Effector memory CD4-positive, alpha-beta T cell (primary cell): ENCODE results near the gene EIF2D.

ENCODE experiments used
- DNase-seq, 3 donors: peaks; one replicate each; pipeline ENCODE4 v3.0.0-alpha.2; 2020
- H3K27ac ChIP-seq: 2 replicates; pipeline ENCODE4 v1.7.0; 2013; ENCODE audit warnings: mild to moderate bottlenecking, low read length, moderate library complexity; ENCODE audit not compliant: insufficient read depth, poor library complexity, severe bottlenecking
- H3K27me3 ChIP-seq: replicated peaks from 2 replicates; pipeline ENCODE4 v1.7.0; 2013; ENCODE audit warnings: mild to moderate bottlenecking, low read length; ENCODE audit not compliant: insufficient read depth, control insufficient read depth, poor library complexity, severe bottlenecking
- H3K36me3 ChIP-seq: 2 replicates; pipeline ENCODE4 v1.7.0; 2013; ENCODE audit warnings: mild to moderate bottlenecking, low read length, moderate library complexity; ENCODE audit not compliant: control insufficient read depth, insufficient read depth
- H3K4me1 ChIP-seq: 2 replicates; pipeline ENCODE4 v1.7.0; 2013; ENCODE audit warnings: low read length, mild to moderate bottlenecking; ENCODE audit not compliant: control insufficient read depth, insufficient read depth, poor library complexity, severe bottlenecking
- H3K4me3 ChIP-seq: 2 replicates; pipeline ENCODE4 v1.7.0; 2013; ENCODE audit warnings: low read length, low read depth, mild to moderate bottlenecking; ENCODE audit not compliant: insufficient read depth, poor library complexity, severe bottlenecking
- H3K9me3 ChIP-seq: 2 replicates; pipeline ENCODE4 v1.7.0; 2013; ENCODE audit warnings: mild to moderate bottlenecking, low read length, moderate library complexity; ENCODE audit not compliant: control insufficient read depth

EIF2D gene

GRCh38 chr1:206573319-206573718, 38.9 kb downstream of the EIF2D start:
- Histone ChIP-seq H3K4me3 (no peak overlapping the region), H3K27me3 (no peaks in the 10 kb centered on the region), H3K27ac (peak overlapping the region; percentile 29), H3K9me3 (no peaks in the 10 kb centered on the region), H3K4me1 (peaks cover 82% of the 10 kb centered on the region), H3K36me3 (peaks cover 28% of the 10 kb centered on the region)
- DNase-seq, result no peak

DNA sequence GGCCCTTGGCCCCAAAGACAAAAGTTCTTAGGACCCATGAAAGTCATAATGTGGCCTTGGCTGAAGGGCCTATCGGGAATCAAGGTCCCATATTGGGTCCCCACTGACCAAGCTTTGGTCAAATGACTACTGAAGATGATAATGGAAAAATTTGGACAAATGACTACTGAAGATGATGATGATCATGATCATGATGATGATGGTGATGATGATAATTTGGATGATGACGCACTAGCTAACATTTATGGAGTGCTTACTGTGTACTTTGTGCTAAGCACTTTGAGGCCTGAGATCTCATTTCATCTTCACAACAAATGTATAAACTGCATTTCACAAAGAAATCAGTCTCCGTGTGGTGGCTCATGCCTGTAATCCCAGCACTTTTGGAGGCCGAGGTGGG, 39.4 kb downstream of the EIF2D start:
- peaks cover 33% of the 10 kb centered on the region for H3K36me3 ChIP-seq
- DNase-seq, result no peak
- peak overlapping the region; percentile 35 for H3K27ac ChIP-seq
- no peaks in the 10 kb centered on the region for H3K9me3 ChIP-seq
- peaks cover 86% of the 10 kb centered on the region for H3K4me1 ChIP-seq
- H3K27me3 ChIP-seq, result no peaks in the 10 kb centered on the region
- H3K4me3 ChIP-seq, result no peak overlapping the region

DNA sequence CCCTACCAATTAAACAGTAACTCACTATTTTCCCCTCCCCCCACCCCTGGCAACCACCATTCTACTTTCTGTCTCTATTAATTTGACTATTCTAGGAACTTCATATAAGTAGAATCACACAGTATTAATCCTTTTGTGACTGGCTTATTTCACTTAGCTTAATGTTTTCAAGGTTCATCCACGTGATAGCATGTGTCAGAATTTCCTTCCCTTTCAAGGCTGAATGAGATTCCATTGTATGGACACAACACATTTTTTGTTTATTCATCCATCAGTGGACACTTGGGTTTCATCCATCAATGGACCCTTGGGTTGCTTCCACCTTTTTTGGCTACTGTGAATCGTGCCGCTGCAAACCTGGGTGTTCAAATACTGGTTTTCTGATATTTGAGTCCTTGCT, 41.7 kb downstream of the EIF2D start:
- Histone ChIP-seq H3K4me1 (peaks cover 86% of the 10 kb centered on the region), H3K27me3 (no peaks in the 10 kb centered on the region), H3K27ac (peak overlapping the region; percentile 70), H3K9me3 (no peaks in the 10 kb centered on the region), H3K4me3 (no peak overlapping the region), H3K36me3 (peaks cover 51% of the 10 kb centered on the region)
- no peak for DNase-seq

DNA sequence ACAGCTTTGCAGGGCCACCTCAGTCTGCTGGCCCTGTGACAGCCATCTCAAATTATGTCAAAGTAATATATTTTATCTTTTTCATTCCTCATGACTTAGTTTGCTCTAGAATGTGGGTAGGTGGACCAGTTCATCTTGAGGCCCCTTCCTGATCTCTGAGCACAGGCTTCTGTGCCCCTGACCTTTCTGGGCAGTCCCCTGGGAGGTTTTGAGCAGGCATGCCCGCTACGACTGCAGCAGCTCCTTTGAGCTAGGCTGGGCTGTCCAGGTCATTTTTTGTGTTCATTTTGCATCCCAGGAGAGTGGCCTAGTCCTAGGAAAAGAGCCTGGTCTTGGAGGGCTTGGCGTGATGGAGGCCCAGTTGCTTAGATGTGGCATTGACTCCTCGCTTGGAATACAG, 42.7 kb downstream of the EIF2D start:
- no peaks in the 10 kb centered on the region for H3K27me3 ChIP-seq
- H3K36me3 ChIP-seq, result peaks cover 58% of the 10 kb centered on the region
- H3K4me3 ChIP-seq, result no peak overlapping the region
- H3K9me3 ChIP-seq, result no peaks in the 10 kb centered on the region
- H3K4me1 ChIP-seq, result peaks cover 91% of the 10 kb centered on the region
- H3K27ac ChIP-seq, result peak overlapping the region; percentile 70
- DNase-seq, result no peak

DNA sequence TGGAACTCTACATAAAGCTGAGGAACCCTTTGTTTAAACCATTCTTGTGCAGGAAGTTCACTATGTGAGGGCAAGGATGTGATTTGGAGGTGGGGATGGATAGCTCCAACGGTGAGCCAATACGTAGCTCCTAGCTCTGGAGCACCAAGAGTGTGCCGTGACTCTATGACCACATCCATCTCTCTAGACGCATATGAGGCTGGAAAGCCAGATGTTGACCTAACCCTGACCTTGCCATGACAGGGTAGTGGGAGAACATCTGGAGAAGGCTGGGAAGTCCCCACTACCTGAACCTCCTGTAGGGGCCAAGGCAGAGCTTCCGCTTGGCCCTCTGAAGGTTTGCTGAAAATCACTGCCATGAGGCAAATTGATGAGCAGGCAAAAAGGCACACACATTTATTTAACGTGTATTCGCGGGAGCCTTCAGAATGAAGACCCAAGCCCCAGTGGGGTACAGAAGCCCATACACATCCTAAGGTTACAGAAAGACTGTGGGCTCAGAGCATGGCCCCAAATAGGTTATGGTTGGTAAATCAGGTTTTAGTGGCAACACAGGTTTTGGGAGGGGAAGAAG, 43.4 kb downstream of the EIF2D start:
- H3K9me3 ChIP-seq, result no peaks in the 10 kb centered on the region
- H3K36me3 ChIP-seq, result peaks cover 65% of the 10 kb centered on the region
- peaks cover 91% of the 10 kb centered on the region for H3K4me1 ChIP-seq
- H3K27ac ChIP-seq, result peak overlapping the region; percentile 70
- H3K27me3 ChIP-seq, result no peaks in the 10 kb centered on the region
- peak overlapping the region; percentile 35 for H3K4me3 ChIP-seq
- DNase-seq, result no peak

GRCh38 chr1:206568256-206568655, 44.0 kb downstream of the EIF2D start:
- Histone ChIP-seq H3K9me3 (no peaks in the 10 kb centered on the region), H3K27me3 (no peaks in the 10 kb centered on the region), H3K4me3 (peak overlapping the region; percentile 35), H3K36me3 (peaks cover 65% of the 10 kb centered on the region), H3K4me1 (peaks cover 91% of the 10 kb centered on the region), H3K27ac (peak overlapping the region; percentile 70)
- no peak for DNase-seq

GRCh38 chr1:206566999-206567398, 45.3 kb downstream of the EIF2D start:
- Histone ChIP-seq H3K4me1 (peaks cover 96% of the 10 kb centered on the region), H3K9me3 (no peaks in the 10 kb centered on the region), H3K27ac (peak overlapping the region; percentile 70), H3K4me3 (no peak overlapping the region), H3K36me3 (peaks cover 63% of the 10 kb centered on the region), H3K27me3 (no peaks in the 10 kb centered on the region)
- DNase-seq, result no peak

DNA sequence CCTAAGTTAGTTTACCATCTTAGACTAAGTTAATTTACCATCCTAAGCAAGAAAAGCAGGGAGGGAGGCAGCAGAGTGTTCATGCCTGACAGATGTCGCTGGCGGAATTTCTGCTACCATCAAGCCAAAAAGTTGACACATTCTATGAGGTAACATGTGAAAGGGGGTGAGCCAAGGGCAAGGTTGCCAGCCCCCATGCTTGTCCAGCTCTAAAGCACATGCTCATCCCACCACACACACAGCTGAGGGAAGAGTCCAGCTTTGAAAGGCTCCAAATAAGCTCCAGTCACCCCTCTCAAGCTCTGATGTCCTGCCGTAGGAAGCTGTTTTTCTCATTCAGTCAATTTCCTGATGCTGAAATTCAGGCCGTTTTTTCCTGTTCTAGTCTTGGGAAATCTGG, 46.3 kb downstream of the EIF2D start:
- Histone ChIP-seq H3K4me3 (peak overlapping the region; percentile 24), H3K4me1 (peaks cover 97% of the 10 kb centered on the region), H3K27me3 (no peaks in the 10 kb centered on the region), H3K27ac (peak overlapping the region; percentile 70), H3K9me3 (no peaks in the 10 kb centered on the region), H3K36me3 (peaks cover 61% of the 10 kb centered on the region)
- DNase-seq, result no peak

- Histone ChIP-seq H3K36me3 (peaks cover 55% of the 10 kb centered on the region), H3K4me1 (peaks cover 96% of the 10 kb centered on the region), H3K9me3 (no peaks in the 10 kb centered on the region), H3K4me3 (peak overlapping the region; percentile 13), H3K27ac (peak overlapping the region; percentile 70), H3K27me3 (no peaks in the 10 kb centered on the region)
- DNase-seq, result no peak
These were observed 48.7 kb downstream of the EIF2D start for GRCh38 chr1:206563367-206564207.

DNA sequence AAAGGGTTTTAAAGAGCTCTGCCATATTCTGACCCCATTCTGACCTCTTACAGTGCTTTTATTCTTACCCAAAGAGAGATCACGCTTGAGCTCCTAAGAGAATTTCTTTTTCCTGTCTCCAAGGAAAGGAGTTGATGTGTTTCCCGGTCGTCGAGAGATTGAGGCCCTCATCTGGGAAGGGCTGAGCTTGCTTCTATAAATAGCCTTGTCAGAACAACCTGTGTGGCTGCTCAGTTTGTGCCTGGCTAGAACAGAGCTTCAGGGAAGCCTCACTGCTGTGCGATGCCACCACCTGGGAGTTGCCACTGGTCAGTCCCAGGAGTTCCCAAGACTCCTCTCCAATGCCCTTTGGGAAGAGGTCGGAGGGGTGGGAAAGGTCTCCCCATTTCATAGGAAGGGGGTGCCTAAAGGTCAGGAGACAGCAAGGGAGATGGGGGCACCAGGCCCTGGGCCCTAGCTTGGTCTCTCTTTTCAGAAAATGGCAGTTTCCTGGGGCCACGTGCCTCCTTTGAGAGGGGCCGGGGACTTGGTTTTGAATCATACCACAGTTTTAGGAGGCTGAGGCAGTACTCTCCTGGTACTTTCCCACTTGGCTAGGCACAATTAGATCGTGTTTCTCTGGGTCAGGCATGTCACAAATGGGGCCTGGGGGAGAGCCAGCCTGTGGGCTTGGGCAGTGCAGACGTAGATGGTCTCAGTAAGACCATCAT, 52.1 kb downstream of the EIF2D start:
- peak overlapping the region; percentile 95 for H3K4me3 ChIP-seq
- DNase-seq, result no peak
- H3K9me3 ChIP-seq, result no peaks in the 10 kb centered on the region
- peak overlapping the region; percentile 94 for H3K27ac ChIP-seq
- H3K4me1 ChIP-seq, result peaks cover 81% of the 10 kb centered on the region
- no peaks in the 10 kb centered on the region for H3K27me3 ChIP-seq
- H3K36me3 ChIP-seq, result peaks cover 28% of the 10 kb centered on the region
